C4-2B (cell line): ENCODE measurements around the gene ADAMTSL1.

Experiments
- H3K27ac ChIP-seq: fragments of 450-650 bp; 2 replicates; pipeline ENCODE4 v1.5.1; 2017
- ZFX ChIP-seq: fragments of 450-650 bp; IDR thresholded peaks from 2 replicates; pipeline ENCODE4 v1.6.1; 2017
- TF ChIP-seq, protein P1 (sequence below): fragments of 450-650 bp; conservative IDR thresholded peaks from 2 replicates; pipeline ENCODE4 v1.5.1; 2017; ENCODE audit warnings: mild to moderate bottlenecking

Gene ADAMTSL1

DNA sequence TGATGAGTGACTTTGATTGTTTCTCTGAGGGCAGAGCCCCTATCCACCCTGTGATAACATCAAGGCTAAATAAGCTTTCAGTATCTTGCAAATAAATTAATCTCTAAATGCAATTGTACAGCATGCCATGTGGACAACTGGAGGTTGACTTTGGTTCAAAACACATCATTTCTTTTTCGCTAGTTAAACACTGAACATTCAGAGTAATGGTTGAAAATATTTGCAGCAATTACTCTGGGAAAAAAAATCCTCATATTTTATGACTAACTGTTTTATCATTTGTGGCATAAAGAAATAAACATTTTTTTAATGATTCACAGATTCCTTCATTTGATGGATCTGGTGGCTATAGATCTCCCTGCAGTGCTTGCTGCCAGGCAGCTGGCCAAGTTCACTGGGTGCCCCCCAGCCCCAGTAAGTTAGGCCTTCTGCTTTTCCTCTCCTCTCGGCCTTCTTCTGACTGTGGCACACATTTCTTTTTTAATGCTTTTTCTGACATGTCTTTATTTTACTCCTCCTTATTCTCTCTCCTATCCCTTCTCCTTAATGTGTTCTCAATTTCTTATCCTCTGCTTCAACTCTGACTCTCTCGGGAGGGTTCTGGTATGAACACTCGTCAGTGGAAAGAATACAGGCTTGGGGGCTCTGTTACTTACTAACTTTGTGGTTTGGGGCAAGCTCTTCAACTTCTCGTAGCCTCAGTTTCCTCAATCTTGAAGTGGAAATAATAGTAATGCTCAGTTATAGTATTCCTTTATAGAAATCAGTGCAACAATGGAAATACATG, 69.6 kb downstream of the ADAMTSL1 start:
- TF ChIP-seq, protein P1, sequence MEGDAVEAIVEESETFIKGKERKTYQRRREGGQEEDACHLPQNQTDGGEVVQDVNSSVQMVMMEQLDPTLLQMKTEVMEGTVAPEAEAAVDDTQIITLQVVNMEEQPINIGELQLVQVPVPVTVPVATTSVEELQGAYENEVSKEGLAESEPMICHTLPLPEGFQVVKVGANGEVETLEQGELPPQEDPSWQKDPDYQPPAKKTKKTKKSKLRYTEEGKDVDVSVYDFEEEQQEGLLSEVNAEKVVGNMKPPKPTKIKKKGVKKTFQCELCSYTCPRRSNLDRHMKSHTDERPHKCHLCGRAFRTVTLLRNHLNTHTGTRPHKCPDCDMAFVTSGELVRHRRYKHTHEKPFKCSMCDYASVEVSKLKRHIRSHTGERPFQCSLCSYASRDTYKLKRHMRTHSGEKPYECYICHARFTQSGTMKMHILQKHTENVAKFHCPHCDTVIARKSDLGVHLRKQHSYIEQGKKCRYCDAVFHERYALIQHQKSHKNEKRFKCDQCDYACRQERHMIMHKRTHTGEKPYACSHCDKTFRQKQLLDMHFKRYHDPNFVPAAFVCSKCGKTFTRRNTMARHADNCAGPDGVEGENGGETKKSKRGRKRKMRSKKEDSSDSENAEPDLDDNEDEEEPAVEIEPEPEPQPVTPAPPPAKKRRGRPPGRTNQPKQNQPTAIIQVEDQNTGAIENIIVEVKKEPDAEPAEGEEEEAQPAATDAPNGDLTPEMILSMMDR, result no peak
- TF ChIP-seq ZFX, result no peak
- H3K27ac ChIP-seq, result no peak overlapping the region

DNA sequence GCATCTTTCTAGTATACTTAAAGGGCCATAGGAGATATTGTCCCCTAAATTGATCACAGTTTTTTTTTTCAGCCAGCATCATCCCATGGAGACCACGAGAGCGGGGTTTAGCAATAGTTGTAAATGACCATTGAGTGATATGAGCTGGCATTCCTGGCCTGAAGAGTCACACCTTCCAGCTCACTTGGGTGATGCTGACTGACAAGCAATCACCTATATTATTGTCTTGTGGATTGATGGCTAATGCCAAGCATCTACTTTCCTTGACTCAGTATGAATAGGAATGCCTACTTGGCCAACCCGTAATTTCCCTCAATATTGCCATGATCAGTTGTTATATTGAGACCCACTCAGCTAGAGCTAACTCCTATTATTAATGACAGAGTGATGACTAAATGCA, 70.5 kb downstream of the ADAMTSL1 start:
- H3K27ac ChIP-seq, result no peak overlapping the region
- TF ChIP-seq ZFX, result no peak
- TF ChIP-seq, protein P1, result no peak

DNA sequence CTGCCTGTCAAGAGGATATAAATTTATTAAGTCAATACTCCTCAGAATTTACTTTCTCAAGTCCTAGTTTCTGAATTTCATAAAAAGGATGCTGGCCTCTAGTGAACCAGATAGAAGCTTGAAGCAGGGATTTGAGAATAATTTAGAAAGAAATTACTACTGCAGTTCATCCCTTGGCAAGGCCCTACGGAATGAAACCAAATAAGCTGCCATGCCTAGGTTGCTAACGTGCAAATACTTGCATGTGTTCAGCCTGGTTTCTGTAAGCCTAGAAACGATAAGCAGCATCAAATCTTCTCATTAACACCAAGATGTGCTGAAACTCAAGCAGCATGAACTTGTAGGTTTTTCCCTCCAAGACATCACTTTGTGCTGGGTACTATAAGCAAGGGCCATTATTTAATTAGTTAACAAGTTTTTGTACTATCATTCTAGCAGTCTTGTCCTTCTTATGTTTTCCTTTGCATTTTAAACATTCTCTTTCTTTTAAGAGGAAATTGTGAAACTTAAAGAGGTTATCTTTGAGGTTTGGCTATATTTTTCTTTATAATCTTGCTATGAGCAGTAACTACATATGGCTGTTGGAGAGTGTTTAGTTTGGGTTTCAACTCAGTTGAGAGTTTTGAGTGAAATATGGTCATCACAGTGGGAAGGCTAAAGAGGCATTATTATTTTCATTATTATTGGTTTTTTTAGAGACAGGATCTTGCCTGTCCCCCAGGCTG, 71.8 kb downstream of the ADAMTSL1 start:
- TF ChIP-seq, protein P1, result no peak
- TF ChIP-seq ZFX, result no peak
- H3K27ac ChIP-seq, result no peak overlapping the region

DNA sequence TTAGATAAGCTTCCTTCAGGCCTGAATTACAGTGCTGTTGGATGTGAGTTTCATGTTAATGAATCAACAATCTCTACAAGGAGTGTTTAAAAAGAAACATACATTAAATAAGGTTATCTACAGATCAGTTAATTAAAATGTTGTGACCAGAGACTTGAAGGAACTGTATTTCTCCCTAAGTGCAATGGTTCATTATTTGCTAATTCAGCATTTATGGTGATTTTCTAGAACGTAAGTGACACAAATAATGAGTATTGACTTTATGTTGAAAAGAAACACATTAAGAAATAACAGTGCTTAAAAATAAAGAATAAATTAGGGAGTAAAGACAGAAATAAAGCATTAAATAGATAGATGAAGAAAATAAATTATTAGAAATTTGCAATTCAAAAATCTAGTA, 74.5 kb downstream of the ADAMTSL1 start:
- no peak overlapping the region for H3K27ac ChIP-seq
- no peak for TF ChIP-seq ZFX
- TF ChIP-seq, protein P1, result no peak

DNA sequence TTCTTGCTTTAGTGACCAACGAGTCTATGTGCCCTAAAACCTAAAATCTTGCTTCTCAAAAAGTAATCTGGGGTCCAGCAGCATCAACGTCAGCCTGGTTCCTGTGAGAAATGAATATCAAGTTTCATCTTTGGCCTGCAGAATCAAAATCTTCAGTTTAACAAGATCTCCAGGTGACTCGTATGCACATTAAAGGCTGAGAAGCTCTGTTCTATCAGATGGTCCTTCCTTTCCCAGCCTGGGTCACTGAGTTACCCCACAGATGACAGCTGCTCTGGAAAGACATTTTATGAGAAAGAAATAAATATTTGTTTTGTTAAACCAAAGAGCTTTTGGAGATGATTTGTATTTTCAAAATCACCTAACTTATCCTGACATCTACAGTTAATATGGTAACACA, 75.8 kb downstream of the ADAMTSL1 start:
- no peak overlapping the region for H3K27ac ChIP-seq
- no peak for TF ChIP-seq ZFX
- TF ChIP-seq, protein P1, result no peak

DNA sequence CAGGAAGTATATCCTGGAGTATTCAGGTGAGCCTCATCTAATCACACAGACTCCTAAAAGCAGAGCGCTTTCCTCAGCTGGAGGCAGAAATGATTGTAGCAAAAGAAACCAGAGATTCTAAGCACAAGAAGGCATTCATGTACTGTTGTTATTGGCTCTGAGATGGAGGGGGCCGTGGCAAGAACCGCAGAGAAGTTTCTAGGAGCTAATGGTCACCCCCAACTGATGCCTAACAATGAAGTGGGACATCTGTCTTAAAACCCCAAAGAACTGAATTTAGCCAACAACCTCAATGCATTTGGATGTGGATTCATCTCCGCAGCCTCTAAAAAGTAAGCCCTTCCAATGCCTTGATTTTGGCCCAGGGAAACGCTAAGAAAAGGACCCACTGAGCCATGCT, 76.3 kb downstream of the ADAMTSL1 start:
- H3K27ac ChIP-seq, result peak overlapping the region; percentile 9; the same call in 1 of the 2 replicates
- TF ChIP-seq, protein P1, result no peak
- TF ChIP-seq ZFX, result no peak

DNA sequence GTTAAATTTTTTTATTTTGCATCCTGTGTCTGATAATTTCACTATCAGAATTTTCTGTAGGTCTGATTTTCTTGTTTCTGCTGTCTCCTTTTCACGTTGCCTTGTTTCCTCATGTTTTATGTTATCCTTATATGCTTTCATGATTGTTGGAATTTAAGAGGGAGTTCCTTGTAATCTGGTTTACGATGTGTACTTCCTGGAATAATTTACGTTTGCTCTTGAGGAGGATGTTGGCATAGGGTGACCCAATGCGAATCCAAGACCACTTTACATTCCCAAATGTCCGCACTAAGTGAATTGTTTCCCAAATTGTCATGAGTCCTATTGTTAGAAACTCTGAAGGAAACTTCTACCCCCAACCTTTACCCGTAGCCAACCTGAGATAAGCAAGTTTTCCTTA, 80.3 kb downstream of the ADAMTSL1 start:
- TF ChIP-seq, protein P1, result no peak
- H3K27ac ChIP-seq, result no peak overlapping the region
